HG03432 (cell line): Measurements from ENCODE around the gene OR5I1.
"Not testable (repeated sequence)": the region's sequence is repeated elsewhere in the genome, so short reads cannot be mapped to it uniquely, and the experiment has no call there.

ENCODE experiments used
- ATAC-seq: cut with Tn5 transposase; IDR thresholded peaks from one replicate; pipeline ENCODE4 v1.9.1; 2021; ENCODE audit warnings: mild to moderate bottlenecking, moderate library complexity; ENCODE audit not compliant: unreplicated experiment

The OR5I1 gene

DNA sequence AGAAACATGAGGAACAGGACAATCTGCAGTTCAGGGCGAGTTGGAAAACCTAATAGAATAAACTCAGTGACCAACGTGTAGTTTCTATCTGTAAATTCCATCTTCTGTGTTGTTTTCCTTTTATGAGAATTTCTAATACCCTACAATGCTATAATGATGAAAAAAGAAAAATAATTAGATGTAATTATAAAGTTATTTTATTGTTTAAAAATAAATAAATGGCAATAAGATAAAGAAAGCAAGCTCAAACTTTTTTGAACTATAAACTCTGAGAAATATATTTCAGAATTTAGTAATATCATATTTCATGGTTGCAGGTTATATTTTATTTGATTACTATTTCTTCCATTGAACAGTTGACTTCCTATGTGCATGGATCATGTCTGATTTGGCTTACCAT, at the start of gene OR5I1:
Gene OR5I1 (minus strand): TSS at position 101 of the 400 bp plus-strand sequence. CDS start 0 bp downstream, at position 101.
- no peak for ATAC-seq

DNA sequence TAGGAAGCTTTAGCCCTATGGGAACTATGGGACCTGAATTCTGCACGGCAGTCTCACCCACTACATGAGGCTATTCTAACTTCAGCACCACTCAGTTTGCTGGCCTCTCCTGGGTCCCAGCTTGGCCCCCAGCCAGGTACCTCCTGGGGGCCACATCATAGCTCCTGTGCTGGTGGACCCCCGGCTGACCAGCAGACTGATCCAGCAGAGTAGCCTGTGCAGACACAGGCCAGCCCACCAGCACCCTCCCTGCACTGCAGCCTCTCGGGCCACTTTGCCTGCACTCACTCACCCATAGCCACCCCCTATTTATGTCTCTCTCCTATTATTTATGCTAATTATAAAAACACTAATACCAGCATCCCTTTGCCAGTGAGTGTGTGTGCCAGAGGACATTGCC, 34.7 kb upstream of the OR5I1 start:
- no peak for ATAC-seq

DNA sequence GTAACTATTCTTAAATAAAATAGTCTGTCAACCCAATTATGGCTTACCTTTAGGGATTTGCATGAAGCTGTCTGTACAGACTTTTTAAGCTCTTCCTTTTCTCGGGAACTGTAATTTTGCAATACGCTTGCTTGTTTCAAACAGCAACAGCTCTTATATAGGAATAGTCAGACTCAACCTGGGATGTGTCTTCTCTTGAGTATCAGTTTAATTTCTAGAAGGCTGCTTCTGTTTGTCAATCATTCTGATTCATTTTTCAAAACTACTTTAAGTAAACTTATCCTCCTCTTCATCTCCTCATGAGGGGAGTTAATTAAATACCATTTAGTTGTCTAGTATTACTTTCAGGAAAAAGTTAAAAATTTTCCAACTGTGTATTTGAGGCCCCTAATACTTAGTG, 33.6 kb upstream of the OR5I1 start, which contains the start of gene OR10AG1:
Gene OR10AG1 (minus strand): TSS at position 101 of the 400 bp plus-strand sequence. CDS start 38 bp downstream, at position 63.
- ATAC-seq: no peak

DNA sequence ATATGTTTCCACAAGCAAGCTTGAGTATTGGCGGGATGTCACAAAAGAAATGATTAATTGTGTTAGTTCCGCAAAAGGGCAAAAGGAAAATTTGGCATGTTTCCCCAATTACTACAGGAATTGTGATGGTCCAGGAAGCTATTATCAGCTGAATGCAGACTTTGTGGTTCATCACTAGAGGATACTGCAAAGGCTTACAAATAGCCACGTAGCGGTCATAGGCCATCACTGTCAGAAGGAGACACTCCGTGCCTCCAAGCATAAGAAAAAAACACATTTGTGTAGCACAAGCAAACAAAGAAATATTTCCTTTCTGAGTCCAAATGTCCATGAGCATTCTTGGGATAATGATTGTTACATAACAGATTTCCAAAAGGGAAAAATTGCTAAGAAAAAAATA, 31.7 kb upstream of the OR5I1 start:
- no peak for ATAC-seq

DNA sequence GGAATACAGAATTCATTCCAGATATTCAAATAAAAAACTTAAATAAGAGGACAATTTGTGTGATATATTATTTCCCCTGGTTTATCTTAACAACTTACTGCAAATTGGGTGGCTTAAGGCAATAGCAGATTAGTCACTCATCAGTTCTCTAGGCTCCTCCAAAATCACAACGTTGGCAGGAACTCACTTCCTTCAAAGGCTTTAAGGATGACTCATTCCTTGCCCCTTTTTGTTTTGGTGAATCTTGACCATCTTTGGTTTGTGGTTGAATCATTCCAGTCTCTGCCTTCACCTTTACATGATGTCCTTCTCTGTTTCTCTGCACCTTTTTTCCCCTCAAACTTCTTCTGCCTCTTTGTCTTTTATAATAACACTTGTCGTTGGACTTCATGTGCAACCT, 30.2 kb upstream of the OR5I1 start:
- ATAC-seq: no peak

DNA sequence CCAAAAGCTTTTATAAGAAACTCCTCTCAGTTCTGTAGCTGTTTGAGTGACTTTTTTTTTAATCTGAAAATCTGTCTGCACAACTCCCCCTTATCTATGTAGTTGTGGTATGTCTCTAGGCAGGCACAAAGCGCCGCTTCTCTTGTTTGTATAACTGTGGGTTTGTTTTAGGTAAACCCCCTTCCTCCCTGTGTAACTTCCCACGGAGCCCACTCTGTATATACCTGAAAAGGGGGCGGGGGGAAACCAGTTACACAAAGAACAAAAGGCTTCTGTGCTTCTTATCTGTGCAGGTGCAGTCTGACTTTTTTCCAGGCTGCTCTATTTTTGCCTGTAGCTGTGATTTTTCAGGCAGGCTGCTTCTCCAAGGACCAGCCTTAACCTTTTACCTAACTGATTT, 20.3 kb upstream of the OR5I1 start:
- ATAC-seq: no peak

DNA sequence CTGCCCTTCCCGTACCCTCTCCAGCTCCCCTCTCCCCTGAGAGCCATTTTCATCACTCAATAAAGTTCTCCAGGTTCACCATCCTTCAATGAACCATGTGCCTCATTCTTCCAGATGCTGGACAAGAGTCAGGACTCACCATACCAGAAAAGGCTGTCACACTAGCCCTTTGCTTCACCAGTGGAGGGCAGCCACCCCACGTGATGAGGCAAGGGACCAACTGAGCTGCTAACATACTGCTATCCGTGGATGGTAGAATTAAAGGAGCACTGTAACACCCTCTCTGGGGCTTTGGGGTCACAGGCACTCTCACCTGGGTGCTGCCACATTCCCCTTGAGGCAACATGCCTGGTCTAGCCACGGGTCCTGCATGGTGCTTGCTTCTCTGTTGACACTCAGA, 13.1 kb upstream of the OR5I1 start:
- ATAC-seq: no peak

DNA sequence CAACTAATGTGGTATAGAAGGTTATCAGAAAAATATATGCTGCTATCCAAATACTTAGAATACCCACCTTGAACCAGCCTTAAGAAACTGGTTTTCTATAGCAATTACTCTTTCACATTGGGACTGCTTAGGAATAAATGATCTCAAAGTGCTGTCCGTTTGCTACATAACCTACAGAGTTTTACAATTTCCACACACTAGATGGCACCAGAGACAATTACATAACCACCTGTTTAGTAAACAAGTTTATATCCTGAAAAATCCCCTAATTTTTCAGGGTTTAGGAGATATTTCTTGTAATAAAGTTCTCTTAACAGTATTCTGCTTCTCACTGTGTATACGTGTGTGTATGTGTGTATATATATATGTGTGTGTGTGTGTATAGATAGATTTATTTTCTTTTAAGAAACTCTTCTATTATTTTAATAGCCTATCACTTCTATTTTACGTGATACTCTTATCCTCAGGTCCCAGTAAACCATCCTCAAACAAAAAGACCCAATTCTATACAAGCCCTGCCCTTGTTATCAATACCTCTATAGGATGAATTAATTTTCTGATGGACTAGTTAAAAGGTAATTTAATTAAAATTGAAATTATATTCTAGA, 6.7 kb upstream of the OR5I1 start:
- ATAC-seq: peak; percentile 67

DNA sequence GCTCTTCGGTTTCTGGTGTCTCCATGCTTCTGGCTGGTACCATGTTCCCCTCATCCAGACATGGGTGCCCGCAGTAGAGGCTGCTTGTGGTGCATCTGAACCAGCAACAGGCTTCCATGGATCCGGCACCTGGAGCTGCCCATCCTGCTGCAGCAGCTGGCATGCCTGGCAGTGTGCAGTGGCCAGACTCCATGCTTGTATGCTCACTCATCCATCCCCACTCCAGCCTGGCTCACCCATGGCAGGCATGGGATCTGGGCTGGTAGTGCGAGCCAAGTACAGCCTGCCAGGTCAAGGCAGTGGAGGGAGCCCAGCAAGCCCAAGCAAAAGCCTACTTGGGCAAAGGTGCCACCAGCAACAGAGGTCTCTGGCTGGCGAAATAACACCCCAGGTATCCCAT, 15.7 kb downstream of the OR5I1 start:
- ATAC-seq: no peak

DNA sequence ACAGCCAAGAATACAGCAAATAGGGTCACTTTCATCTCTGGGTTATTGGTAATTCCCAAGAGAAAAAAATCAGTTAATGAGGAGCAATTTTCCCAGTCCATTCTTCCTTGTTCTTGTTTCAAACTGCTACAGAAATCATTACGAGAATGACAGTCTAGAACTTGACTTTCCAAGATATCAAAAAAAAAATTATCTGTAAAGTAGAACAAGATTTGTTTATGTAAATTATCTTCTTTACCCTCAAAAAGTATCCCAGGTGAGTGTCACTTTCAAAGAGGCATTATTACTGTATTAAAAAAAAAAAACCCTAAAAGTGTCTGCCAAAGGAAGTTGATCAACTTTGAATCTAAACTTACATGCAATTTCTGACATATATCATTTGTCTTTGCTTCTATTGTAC, 21.7 kb downstream of the OR5I1 start, which contains the start of gene OR5W2:
Gene OR5W2 (minus strand): TSS at position 101 of the 400 bp plus-strand sequence. CDS start 0 bp downstream, at position 101.
- no peak for ATAC-seq

DNA sequence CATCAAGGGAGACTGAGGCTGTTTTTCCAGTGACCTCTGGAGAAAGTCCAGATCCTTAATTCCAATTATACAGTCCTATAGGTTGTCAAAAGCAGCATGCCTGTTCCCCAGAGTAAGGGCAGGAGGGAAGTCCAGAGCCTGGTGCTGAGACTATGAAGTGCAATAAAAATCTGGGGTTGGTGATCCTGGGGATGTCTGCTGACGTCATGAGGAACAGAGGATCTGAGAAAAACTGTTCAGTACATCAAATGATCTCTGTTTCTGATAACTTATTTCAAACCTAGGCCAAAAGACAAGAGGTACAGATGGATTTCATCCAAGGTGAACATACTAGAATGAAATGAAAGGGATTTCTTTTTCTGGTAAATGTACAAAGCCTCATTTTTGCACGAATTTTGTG, 33.9 kb downstream of the OR5I1 start:
- ATAC-seq: no peak

DNA sequence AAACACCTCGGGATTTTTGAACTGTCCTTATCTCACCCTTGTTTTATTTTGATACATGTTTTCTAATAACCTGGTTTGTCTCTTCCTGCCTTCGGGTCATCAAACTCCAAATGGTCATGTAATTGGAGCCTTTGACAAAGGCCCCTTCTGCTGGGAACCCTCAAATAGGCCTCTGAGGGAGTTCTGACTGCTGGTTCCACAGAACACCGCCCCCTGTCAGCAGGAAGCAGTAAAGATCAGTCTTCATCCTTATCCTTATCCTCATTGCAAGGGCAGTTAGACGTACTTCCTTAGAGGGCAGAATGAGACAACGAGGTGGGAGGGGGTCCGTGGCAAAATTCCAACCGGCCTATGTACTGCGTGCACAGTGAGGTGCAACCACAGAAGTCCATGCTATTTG, 41.0 kb downstream of the OR5I1 start:
- ATAC-seq: no peak

DNA sequence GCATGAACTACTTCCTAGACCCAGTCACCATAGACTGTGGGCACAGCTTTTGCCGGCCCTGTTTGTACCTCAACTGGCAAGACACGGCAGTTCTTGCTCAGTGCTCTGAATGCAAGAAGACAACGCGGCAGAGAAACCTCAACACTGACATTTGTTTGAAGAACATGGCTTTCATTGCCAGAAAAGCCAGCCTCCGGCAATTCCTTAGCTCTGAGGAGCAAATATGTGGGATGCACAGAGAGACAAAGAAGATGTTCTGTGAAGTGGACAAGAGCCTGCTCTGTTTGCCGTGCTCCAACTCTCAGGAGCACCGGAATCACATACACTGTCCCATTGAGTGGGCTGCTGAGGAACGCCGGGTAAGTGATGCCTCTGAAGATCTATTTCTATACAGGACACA, 50.7 kb downstream of the OR5I1 start:
- ATAC-seq: not testable (repeated sequence)
